ENCODE measurements around the gene MCRIP1.
A peak's percentile ranks its signal among the peaks of the same experiment; 100 is the strongest.

GRCh38 chr17:81833160-81833920, at the start of gene MCRIP1:
- TF ChIP-seq CTCF (IDR thresholded peaks at IDR 0.05), result no peak
- peak; percentile 82 for TF ChIP-seq POLR2A (IDR thresholded peaks at IDR 0.05; ENCODE audit: low read depth)
- TF ChIP-seq POLR2AphosphoS5 (IDR thresholded peaks at IDR 0.05), result peak; percentile 97 to 98
- no peak for TF ChIP-seq EP300 (IDR thresholded peaks at IDR 0.05)

Data from esophagus muscularis mucosa (tissue), 4 donors.